GM12878 (cell line): ENCODE data around the gene CACNA2D3. TPM values are rescaled to one million over a fixed set of nuclear protein-coding genes. Genes with fewer than 3 reads are reported as not detected.

Source experiments
- ATAC-seq: fragments of 200-7000 bp; cut with Tn5 transposase; 3 replicates; pipeline ENCODE4 v1.9.1; 2020; ENCODE audit warnings: mild to moderate bottlenecking, moderate library complexity
- BruUV-seq: library from RNA; stranded (reverse); fragments of 400-500 nt; replicated peaks from 2 replicates; lab custom pipeline; 2021; lab: Mats Ljungman, UMichigan
- CTCF ChIA-PET: fragments of 300-600 bp; sonication (Branson Sonifier 250); formaldehyde crosslinking; extraction: SDS; loops from one replicate; lab custom pipeline; 2021; ENCODE audit warnings: inconsistent platforms; lab: Yijun Ruan, JAX
- POLR2A ChIA-PET: fragments of 350-600 bp; formaldehyde crosslinking; extraction: SDS; loops from one replicate; lab custom pipeline; 2021; ENCODE audit warnings: inconsistent platforms; lab: Charles Lee
- RAD21 ChIA-PET: fragments of 300-600 bp; sonication (Branson Sonifier 250); formaldehyde crosslinking; loops from one replicate; lab custom pipeline; 2023; ENCODE audit warnings: antibody characterized with exemption; ENCODE audit not compliant: unreplicated experiment; lab: Charles Lee
- SMC1A ChIA-PET: fragments of 300-600 bp; sonication (Branson Sonifier 250); formaldehyde crosslinking; loops from one replicate; lab custom pipeline; 2023; ENCODE audit not compliant: unreplicated experiment, uncharacterized antibody; lab: Charles Lee
- DNase-seq: peaks from one replicate; pipeline ENCODE4 v3.0.0-alpha.2; 2011; ENCODE audit warnings: low read depth, low spot score
- FAIRE-seq: peaks from 3 replicates; lab custom pipeline; 2011; peaks lifted over from hg19 to GRCh38; lab: Jason Lieb, UNC
- H2AFZ ChIP-seq: 2 replicates; pipeline ENCODE4 v1.6.0; 2011; ENCODE audit warnings: low read depth, low read length, control low read depth; ENCODE audit not compliant: control insufficient read depth
- H3K27ac ChIP-seq: 2 replicates; pipeline ENCODE4 v1.5.1; 2011; ENCODE audit warnings: control low read depth; ENCODE audit not compliant: control insufficient read depth, insufficient read depth
- H3K27me3 ChIP-seq, 2 experiments: replicated peaks in 1 of 2; 2 replicates each; pipeline versions ENCODE4 v1.6.0 to v1.6.1; 2011; ENCODE audit warnings: low read length in 1 of 2; ENCODE audit not compliant: control insufficient read depth in 2 of 2, insufficient read depth in 2 of 2
- H3K36me3 ChIP-seq, 2 experiments: 2 replicates each; pipeline ENCODE4 v1.5.1; 2011; ENCODE audit warnings: low read length in 1 of 2; ENCODE audit not compliant: control insufficient read depth in 2 of 2, insufficient read depth in 2 of 2
- H3K4me1 ChIP-seq: 2 replicates; pipeline ENCODE4 v1.6.1; 2011; ENCODE audit warnings: mild to moderate bottlenecking, low read length, moderate library complexity, mixed read lengths; ENCODE audit not compliant: control insufficient read depth, insufficient read depth
- H3K4me2 ChIP-seq: 2 replicates; pipeline ENCODE4 v1.6.0; 2011; ENCODE audit warnings: control low read depth; ENCODE audit not compliant: control insufficient read depth, insufficient read depth
- H3K4me3 ChIP-seq: fragments of 200-600 bp; sonication (generic); 2 replicates; pipeline ENCODE4 v1.5.1; 2016
- H3K79me2 ChIP-seq: 2 replicates; pipeline ENCODE4 v1.6.0; 2011; ENCODE audit warnings: low read length; ENCODE audit not compliant: control insufficient read depth, insufficient read depth
- H3K9ac ChIP-seq: 2 replicates; pipeline ENCODE4 v1.8.0; 2011; ENCODE audit warnings: low read length, control low read depth, mixed read lengths; ENCODE audit not compliant: control insufficient read depth, insufficient read depth
- H3K9me3 ChIP-seq: replicated peaks from 3 replicates; pipeline ENCODE4 v1.5.1; 2011; ENCODE audit warnings: mild to moderate bottlenecking, low read length; ENCODE audit not compliant: control insufficient read depth, insufficient read depth
- H4K20me1 ChIP-seq: 2 replicates; pipeline ENCODE4 v1.6.0; 2011; ENCODE audit not compliant: control insufficient read depth, insufficient read depth
- ATF3 ChIP-seq: IDR thresholded peaks from 2 replicates; pipeline ENCODE4 v1.6.1; 2011; ENCODE audit warnings: low read depth, mild to moderate bottlenecking, low read length, moderate library complexity, borderline replicate concordance; ENCODE audit errors: extremely low read depth
- BCL3 ChIP-seq: IDR thresholded peaks from 2 replicates; pipeline ENCODE4 v1.6.1; 2011; ENCODE audit warnings: borderline replicate concordance, low read depth, mild to moderate bottlenecking, moderate library complexity, low read length; ENCODE audit not compliant: insufficient read depth, poor library complexity, severe bottlenecking
- CREM ChIP-seq: IDR thresholded peaks from 2 replicates; pipeline ENCODE4 v1.6.1; 2014; ENCODE audit warnings: antibody characterized with exemption, low read depth
- FOS ChIP-seq: IDR thresholded peaks from 3 replicates; pipeline ENCODE4 v1.6.1; 2011; ENCODE audit warnings: borderline replicate concordance; ENCODE audit not compliant: insufficient read length; ENCODE audit errors: extremely low read depth
- KLF5 ChIP-seq: fragments of 450-650 bp; IDR thresholded peaks from 2 replicates; pipeline ENCODE4 v1.6.1; 2014; ENCODE audit warnings: mild to moderate bottlenecking; ENCODE audit not compliant: partially characterized antibody
- MAX ChIP-seq: IDR thresholded peaks from 2 replicates; pipeline ENCODE4 v1.6.1; 2012; ENCODE audit warnings: low read depth, low read length, improper control_type of control experiment
- MLLT1 ChIP-seq: fragments of 450-650 bp; IDR thresholded peaks from 2 replicates; pipeline ENCODE4 v1.6.1; 2016; ENCODE audit warnings: mild to moderate bottlenecking
- NFYA ChIP-seq: IDR thresholded peaks from 2 replicates; pipeline ENCODE4 v1.6.1; 2011; ENCODE audit warnings: low read depth, mild to moderate bottlenecking, low read length, improper control_type of control experiment, borderline replicate concordance
- NR2C1 ChIP-seq: fragments of 450-650 bp; IDR thresholded peaks from 2 replicates; pipeline ENCODE4 v1.6.1; 2017; ENCODE audit warnings: antibody characterized with exemption, mild to moderate bottlenecking, moderate library complexity
- REST ChIP-seq: IDR thresholded peaks from 2 replicates; pipeline ENCODE4 v1.6.1; 2012; ENCODE audit warnings: mild to moderate bottlenecking, low read depth, low read length
- SREBF2 ChIP-seq: IDR thresholded peaks from 2 replicates; pipeline ENCODE4 v1.6.1; 2012; ENCODE audit warnings: mild to moderate bottlenecking, low read length
- YY1 ChIP-seq: IDR thresholded peaks from 2 replicates; pipeline ENCODE4 v1.6.1; 2011; ENCODE audit warnings: low read depth, mild to moderate bottlenecking, low read length
- WGBS: methylation state at CpG from one replicate; pipeline ENCODE4 v1.1.6; 2016; ENCODE audit warnings: low lambda C conversion rate; ENCODE audit not compliant: insufficient replicate concordance, insufficient coverage; ENCODE audit errors: missing lambda C conversion rate; 5-methylcytosine and 5-hydroxymethylcytosine counted together
- in situ Hi-C: fragments of 300-500 bp; cut with MboI; formaldehyde crosslinking; loops from 9 replicates; pipeline ENCODE4 v1.14.3; 2018; ENCODE audit warnings: mixed read lengths
- intact Hi-C: fragments of 100-400 bp; cut with micrococcal nuclease; formaldehyde crosslinking; loops from one replicate; pipeline ENCODE4 v1.14.2; 2022; ENCODE audit not compliant: unreplicated experiment
- polyA plus RNA-seq, 11 experiments: library from polyadenylated mRNA; depleted of rRNA in 4 of 11; unstranded in 6 of 11; stranded (reverse) in 5 of 11; fragments of >200 nt; fragmentation: Nextera tagmentation in 4 of 11; fragmentation: Illumina TruSeq in 1 of 11; extraction: Ambion mirVana in 4 of 11; extraction: Trizol in 1 of 11; gene quantifications; 1 replicate in 1 of 11; 2 replicates in 10 of 11; pipeline versions ENCODE4 v1.2.1 to v1.2.3, GENCODE V29; 2011 to 2016; ENCODE audit warnings: inconsistent platforms in 2 of 11, missing spikeins in 2 of 11, low read depth in 1 of 11
- total RNA-seq, 4 experiments: library from RNA; depleted of rRNA in 3 of 4; stranded (reverse); fragments of >200 nt in 3 of 4; fragmentation: Illumina TruSeq in 1 of 4; extraction: Trizol in 1 of 4; gene quantifications; 2 replicates each; pipeline versions ENCODE4 v1.2.1 to v1.2.3, GENCODE V29; 2013 to 2021

CACNA2D3 gene
- total and polyA plus RNA-seq, 10 of the 15 experiments (the other 5 are each of a cell fraction or from before 2014, with no cell fraction given), result not detected

- no peak for TF ChIP-seq REST
- no peak for TF ChIP-seq YY1
- TF ChIP-seq FOS, result no peak
- no peak for TF ChIP-seq KLF5
- no peak for TF ChIP-seq MAX
Measured at GRCh38 chr3:54575618-54575960, 453.2 kb downstream of the CACNA2D3 start (continued).

GRCh38 chr3:54577313-54577712 is 455.0 kb downstream of the CACNA2D3 start:
- RAD21 ChIA-PET, result no interaction called here
- 12% methylated on average over 3 of the region's 3 CpGs for WGBS
- Histone ChIP-seq H3K4me2 (no peak overlapping the region), H3K36me3 (no peaks in the 10 kb centered on the region), H2AFZ (no peak overlapping the region), H3K27me3 (no peaks in the 10 kb centered on the region), H3K27ac (no peak overlapping the region), H3K79me2 (no peaks in the 10 kb centered on the region), H3K9me3 (no peaks in the 10 kb centered on the region), H3K9ac (no peak overlapping the region), H3K4me1 (no peaks in the 10 kb centered on the region), H4K20me1 (no peaks in the 10 kb centered on the region), H3K4me3 (no peak overlapping the region)
- DNase-seq (no peak), ATAC-seq (no peak), FAIRE-seq (no peak)
- SMC1A ChIA-PET, result no interaction called here
- CTCF ChIA-PET, result no interaction called here
- POLR2A ChIA-PET, result no interaction called here
- intact Hi-C loops, result no loop called here
- no TSS peak for BruUV-seq
- in situ Hi-C loops, result no loop called here
- TF ChIP-seq NR2C1, result no peak
- no peak for TF ChIP-seq MLLT1
- TF ChIP-seq BCL3, result no peak
- no peak for TF ChIP-seq ATF3
- TF ChIP-seq CREM, result no peak
- TF ChIP-seq SREBF2, result no peak
- TF ChIP-seq NFYA, result no peak
